ENCODE results near the gene ECHS1.
"Not testable (repeated sequence)": the region's sequence is repeated elsewhere in the genome, so short reads cannot be mapped to it uniquely, and the experiment has no call there.

The ECHS1 gene

DNA sequence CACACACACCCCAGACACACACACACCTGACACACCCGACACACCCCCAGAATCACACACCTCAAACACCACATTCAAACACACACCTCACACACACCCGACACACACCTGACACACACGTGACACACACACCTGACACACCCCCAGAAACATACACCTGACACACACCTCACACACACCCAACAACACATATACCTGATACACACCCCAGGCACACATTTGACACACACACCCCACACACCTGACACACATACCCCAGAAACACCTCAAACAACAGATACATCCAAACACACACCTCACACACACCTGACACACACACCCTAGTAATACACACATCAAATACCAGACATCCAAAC is 35.8 kb downstream of the ECHS1 start:
- no peak for DNase-seq

DNA sequence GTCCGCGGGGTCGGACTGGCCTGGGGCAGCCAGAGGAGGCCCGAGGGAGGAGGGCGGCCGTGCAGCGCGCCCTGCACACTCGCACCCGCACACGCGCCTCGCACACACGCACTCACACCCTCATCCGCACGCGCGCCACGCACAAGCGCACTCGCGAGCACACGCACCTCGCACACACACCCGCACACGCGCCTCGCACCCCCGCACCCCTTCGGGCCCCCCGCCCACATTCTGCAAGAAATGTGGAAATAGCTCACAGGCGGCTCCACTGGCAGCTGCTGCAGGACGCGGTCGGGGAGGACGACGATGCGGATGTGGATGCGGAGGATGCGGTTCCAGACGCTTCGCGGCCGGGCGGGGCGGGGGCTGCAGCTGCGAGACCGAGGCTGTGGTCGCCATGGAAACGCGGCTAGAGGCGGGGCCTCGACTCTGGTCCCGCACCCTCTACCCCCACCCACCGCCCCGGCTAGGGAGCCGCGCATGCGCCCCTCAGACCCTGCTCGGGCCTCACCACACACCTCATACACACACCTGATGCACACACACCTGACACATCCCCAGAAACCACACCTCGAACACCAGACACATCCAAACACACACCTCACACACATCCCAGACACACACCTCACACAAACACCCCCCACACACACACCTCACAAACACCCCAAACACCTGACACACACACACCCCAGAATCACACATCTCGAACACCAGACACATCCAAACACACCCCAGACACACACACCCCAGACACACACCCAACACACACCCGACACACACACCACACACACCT is 36.4 kb downstream of the ECHS1 start, which contains the start of gene CALY:
Gene CALY, minus strand, starts transcription at position 320 of the 793 bp plus-strand sequence. CDS start 7,907 bp downstream, outside the sequence.
- DNase-seq = peak; percentile 75

DNA sequence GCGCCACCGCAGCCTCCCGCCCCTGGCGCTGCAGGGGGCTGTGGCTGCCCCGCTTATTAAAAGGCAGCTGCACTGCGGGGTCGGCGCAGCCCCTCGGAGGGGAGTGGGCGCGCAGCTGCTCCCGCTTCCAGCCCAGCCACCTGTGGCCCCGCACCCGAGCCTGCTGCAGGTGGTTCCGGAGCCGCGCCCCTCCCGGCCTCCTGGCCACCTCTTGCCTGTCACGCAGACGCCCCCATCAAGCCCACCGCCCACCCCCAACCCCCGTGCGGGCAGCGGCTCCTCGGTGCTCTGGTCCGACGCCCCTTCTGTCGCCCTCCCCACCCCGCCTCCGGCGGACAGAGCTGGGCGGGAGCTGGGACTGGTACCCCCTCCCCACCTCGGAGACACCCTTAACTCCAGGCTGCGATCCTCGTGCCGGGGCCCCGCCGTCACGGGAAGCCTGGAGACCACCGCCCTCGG is 37.0 kb downstream of the ECHS1 start:
- no peak for DNase-seq

DNA sequence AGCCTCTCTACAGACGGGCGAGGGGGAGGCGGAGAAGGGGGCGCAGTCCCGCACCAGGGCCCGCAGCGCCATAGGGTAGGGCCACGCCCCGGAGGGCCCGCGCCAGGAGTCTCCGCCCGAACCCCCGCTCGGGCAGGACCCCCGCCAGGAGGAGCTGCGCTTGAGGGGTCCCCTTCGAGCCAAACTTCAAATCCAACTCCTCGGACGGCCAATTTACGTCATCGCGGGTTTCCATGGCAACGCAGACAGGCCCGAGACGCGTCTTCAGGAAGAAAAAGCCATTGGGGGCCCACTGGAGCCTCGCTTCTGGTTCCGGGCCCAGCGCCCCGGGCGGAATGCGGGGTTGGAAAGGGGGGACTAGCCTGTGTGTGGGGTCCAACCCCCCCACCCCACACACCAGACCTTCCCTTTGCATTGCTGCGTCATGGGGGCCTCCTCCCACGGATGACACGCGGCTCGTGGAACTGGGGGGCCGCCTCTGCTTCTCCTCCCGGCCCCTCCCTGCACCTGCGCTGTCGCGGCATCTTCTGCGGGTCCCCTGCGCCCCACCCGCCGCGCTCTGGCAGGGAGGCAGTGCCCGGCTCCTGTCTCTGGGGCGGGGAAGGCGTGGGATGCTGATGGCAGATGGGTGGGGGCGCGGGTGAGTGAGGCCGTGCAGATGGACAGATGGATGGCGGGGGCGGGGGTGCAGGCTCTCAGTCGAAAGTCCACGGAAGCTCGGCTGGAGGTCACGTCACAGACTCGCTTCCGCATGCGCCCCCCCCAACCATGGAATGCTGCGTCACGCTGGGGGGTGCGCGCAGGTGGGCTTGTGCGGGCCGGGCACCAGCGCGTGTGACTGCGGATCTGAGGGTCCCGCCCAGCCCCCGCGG is 37.7 kb downstream of the ECHS1 start:
- DNase-seq = peak; percentile 42

DNA sequence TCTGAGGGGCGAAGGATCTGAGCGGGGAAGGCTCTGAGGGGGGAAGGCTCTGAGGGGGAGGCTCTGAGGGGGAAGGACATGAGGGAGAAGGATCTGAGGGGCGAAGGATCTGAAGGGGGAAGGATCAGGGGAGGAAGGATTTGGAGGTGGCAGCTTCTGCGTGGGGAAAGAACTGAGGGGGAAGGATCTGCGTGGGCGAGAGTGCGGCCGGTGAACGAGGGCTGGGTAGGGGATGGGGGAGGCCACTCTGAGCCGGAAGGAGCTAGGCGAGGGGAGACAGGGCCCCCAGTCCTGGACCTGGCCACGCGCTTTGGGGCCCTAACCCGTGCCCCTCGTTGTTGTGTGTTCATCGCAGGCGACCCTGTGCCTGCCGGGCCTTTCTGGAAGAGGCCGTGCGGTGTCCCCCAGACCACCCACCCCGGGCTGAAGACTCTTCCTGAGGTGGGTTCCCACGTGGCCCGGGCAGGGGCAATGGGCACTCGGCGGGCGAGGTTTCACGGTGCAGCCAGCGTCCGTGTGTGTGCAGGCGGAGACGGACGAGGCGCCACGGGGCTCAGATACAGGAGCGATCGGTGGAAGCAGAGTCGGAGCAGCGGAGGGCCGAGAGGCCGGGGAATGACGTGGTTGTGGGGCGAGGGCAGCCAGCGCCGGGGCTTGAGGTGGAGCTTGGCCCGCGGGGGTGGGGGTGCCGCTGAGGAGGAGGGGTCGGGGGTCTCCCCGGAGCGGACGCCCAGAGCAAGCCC is 38.5 kb downstream of the ECHS1 start:
- DNase-seq = peak; percentile 22

DNA sequence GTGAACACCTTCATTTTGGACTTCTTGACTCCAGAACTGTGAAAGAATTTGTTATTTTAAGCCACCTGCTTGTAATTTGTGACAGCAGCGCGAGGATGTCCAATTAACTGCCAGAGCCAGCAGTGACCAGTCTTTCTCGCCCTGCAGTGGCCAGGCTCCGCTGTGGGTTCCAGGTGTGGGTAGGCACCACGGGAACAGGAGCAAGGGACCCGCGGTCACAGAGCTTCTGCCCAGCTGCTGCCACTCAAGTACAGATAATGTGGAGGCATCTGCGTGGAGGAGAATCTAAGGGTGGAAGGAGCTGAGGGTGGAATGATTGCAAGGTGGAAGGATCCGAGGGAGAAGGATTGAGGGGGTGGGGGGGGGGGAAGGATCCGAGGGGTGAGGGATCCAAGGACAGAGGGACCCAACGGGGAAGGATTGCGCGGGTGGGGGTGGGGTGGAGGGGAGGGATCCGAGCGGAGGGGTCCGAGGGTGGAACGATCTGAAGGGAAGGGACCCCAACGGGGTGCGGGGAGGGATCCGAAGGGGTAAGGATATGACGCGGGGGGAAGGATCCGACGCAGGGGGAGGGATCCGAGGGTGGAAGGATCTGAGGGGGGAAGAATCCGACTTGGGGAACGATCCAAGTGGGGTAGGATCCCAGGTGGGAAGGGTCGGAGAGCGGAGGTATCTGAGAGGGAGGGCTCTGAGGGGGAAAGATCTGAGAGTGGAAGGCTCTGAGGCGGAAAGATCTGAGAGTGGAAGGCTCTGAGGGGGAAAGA is 40.0 kb downstream of the ECHS1 start:
- no peak for DNase-seq

DNA sequence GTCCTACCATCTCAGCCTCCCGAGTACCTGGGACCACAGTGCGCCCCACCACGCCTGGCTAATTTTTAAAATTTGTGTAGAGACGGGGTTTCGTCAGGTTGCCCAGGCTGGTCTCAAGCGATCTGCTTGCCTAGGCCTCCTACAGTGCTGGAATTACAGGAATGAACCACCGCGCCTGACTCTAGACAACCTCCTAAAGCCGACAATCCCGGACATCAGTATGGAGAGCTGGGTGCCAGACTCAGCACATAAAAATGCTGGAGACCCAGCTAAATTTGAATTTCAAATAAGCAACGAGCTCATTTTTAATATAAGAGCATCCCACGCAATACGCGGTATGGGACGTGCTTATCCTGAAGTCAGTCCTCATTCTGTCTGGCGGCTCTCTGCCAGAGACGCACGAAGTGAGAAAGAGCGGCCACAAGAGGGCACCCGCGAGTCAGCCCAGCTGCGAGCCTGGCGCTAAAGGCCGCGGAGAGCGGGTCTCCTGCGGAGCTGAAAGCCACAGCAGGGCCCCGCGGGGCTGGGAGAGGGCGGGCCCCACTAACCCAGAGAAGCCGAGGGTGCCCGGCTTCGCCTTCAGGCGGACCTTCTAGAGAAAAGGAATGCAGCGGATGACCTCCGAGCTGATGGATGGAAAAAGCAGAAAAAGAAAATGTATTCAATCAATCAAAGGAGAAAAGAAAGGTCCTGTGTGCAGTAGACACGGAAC is 43.5 kb downstream of the ECHS1 start:
- peak; percentile 85 for DNase-seq

DNA sequence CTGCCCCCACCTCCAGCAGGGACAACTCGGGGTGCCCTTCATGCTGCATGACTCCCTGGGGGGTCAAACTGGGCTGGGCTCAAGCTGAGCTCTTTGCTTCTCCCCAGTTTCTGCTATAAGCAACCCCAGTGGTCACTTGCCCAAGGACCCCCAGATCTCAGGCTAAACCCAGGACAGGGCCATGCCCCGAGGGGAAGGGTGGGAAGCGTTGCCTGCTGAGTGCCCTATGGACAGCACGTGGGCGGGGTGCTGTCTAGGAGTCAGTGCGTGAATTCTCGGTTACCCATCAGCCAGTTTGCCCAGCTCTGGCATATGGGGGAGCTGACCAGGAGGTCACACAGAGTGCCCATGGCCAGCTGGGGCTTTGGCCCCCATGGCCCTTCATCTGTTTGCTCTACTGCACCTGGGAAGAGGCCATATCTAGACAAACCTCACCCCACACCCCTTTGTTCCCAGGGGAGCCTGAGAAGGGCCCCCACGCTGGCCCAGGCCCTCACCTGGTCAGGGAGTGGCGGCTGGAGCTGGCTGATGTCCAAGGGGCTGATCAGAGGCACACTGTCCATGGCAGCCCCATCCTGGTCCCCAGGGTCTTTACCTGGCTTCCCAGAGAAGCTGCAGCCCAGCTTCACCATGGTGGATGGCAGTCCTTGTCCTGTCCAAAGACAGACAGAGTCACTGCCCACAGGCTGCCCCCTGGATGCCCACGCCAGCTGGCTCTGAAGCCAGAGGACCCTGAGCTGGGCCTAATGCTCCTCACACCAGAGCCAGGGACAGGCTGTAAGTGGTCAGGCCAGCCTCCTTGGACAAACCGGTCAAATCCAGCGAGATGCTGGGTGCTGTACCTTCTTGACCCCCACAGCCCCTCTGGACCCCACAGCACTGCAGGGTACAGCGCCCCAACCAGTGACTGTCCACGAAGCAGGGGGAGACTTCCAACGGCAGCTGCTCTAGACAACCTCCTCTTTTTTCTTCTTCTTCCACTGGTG is 44.5 kb downstream of the ECHS1 start:
- no peak for DNase-seq

DNA sequence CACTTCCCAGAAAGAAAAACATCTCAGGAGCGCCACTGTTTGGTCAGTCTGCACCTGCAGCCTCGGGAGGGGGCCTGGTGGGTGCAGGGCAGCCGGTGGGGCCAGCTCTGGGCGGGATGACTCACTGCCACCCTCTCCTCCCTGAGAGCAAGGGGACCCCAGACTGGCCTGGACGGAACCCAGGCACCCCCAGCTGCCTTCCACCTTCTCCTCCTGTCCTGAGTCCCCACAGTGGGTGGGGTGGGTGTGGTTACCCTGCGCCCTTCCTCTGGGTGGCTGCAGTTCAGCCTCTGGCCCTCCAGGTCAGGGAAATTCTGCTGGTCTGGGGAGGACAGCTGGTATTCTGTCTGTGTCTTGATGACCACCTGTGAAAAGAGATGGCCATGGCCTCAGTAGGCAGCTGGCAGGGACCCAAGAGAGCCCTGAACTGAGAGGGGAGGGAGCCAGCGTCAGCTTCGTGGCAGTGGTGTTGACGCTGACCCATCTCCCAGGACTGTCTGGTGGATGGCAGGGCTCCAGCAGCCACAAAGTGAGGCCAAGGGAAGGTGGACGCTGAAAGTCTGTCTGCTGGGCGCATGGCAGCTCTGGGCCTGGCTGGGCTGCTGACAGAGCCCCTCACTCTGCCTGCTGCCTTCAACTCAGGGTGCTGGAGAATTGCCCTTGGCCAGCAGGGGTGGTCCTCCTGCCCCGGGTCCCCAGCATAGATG is 45.4 kb downstream of the ECHS1 start:
- DNase-seq = peak; percentile 76

DNA sequence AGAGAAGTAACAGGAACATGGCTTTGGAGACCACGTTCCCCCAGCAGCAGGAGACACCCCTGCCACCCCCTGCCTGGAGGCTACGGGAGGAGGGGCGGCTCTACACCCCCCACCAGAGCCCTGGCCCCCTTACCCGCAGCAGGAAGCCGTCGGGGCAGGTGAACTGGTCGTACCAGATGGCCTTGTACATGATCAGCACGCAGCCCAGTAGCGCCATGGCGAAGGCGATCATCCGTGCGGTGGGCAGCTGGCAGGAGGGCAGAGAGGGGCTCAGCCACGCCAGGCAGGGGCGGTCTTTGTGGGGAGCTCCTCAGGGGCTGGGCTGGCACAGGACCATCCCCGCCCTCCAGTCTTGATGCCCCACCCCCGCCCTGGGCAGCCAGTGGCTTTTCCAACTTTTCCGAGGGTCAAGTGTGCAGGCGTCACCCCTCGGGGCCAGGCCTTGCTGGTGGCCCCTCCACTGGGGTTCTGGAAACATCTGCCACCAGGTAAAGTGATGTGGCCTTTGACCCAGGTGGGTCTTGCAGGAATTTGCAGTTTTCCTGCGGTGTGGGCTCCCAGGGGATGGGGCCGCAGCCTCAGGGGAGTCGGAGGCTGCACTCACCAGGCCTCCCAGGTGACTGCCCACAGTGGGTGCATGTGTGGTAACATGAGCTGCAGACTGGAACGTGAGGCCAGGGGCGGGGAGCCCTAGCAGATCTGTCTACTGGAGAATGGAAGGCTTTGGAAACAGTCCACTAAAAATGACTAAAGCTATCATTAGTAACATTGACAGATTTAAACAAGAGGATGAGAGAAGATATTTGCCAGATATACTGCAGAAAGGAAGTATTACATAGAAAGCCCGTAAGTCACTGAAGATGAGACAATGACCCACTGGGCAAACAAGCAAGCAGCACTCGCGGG is 46.2 kb downstream of the ECHS1 start:
- peak; percentile 35 for DNase-seq

DNA sequence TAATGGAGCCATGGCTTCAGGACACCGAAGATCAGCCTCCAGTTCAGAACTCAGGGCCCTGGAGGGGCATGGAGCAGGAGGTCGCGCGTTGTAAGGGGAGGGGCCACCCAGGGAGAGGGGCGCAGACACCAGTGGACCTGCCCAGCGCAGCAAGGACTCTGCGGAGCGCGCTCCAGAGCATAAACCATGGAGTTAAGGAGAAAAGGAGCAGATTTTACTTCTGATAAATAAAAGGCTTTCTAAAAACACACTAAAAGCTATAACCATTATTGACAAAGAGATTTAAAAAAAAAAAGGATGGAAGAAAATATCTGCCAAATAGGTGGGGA is 47.0 kb downstream of the ECHS1 start:
- DNase-seq = peak; percentile 44

DNA sequence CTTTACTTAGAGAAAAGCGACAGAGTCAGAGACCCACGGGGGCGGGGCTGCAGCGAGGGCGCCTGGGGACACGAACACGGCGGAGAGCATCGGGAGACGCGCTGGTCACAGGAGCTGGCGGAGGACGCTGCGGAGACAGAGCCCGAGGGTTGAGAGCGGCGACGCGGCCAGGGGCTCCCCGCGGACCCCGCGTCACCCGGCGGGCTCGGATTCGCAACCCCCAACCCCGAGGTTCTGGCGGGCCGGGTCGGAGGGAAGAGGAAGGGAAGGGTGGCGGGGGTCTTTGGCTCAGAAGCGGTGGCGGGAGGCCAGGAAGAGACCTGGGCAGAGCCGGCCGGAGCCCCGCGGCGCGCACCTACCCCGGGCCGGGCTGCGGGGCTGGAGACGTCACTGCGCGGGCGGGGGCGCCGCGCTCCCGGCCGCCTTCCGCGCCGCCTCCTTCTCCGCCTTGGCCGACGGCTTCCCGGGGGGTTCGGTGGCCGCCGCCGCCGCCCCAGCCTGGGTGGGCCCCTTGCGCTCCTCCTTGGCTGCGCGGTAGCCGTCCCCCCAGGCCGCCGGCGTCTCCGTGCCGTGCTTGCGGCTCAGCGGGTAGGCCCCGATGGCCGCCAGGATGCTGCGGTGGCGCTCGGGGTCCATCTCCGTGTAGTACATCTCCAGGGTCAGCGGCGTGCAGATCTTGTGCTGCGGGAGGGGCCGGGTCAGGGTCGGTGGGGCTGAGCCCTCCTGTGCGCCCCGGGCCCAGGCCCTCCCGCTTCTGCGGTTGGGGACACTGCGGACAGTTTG is 47.5 kb downstream of the ECHS1 start:
- peak; percentile 44 for DNase-seq

DNA sequence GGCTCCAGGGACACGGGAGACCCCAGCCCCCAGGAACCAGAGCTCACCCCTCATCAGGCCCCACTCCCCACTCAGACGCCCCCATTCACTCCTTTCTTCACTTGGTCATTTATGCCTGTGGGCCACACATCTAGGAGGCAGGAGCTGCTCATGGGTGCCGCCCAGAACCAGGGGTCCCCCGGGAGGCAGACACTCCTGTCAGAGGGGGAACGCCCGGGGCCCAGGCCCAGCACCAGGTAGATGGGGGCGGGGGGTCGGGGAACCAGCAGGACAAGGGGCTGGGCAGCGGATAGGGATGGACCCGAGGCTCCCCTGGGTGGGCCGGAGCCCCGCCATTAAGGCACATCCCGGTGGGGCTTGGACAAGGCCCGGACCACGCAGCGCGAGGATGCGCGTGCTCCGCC is 48.3 kb downstream of the ECHS1 start:
- DNase-seq = peak; percentile 67

DNA sequence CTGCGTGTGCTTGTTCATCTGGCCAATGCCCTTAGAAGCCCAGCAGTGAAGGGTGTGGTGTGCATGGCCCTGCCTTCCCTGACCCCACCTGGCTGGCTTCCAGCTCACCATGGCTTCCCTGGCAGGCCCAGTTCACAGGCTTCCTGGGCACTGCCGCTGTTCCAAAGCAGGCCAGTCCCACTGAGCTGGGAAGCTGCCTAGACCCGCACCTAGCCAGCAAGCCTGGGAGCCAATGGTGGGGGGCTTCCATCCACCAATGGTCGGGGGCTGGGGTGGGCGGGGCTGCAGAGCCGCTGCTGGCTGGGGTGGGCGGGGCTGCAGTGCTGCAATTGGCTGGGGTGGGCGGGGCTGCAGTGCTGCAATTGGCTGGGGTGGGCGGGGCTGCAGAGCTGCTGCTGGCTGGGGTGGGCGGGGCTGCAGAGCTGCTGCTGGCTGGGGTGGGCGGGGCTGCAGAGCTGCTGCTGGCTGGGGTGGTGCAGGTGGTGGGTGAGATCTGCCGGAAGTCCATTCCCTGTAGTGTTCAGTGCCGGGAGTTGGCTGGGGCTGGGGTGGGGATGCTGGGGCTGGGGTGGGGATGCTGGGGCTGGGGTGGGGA is 48.9 kb downstream of the ECHS1 start:
- DNase-seq = peak; percentile 91

DNA sequence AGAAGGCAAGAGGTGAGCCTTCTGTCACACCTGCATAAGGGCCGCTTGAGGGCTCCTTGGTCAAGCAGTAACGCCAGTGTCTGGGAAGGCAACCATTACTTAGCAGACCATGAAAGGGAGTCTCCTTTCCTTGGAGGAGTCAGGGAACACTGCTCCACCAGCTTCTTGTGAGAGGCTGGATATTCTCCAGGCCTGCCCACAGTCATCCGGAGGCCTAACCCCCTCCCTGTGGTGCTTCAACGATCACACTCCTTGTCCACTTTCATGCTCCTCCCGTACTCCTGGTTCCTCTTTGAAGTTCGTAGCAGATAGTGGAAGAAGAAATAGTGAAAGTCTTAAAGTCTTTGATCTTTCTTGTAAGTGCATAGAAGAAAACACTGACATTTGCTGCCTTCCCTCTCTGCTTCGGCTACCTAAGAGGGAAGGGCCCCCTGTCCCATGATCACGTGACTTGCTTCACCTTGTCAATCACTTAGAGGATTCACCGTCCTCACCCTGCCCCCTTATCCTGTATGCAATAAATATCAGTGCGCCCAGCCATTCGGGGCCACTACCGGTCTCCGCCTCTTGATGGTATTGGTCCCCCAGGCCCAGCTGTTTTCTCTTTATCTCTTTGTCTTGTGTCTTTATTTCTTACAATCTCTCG is 51.0 kb downstream of the ECHS1 start:
- not testable (repeated sequence) for DNase-seq

DNA sequence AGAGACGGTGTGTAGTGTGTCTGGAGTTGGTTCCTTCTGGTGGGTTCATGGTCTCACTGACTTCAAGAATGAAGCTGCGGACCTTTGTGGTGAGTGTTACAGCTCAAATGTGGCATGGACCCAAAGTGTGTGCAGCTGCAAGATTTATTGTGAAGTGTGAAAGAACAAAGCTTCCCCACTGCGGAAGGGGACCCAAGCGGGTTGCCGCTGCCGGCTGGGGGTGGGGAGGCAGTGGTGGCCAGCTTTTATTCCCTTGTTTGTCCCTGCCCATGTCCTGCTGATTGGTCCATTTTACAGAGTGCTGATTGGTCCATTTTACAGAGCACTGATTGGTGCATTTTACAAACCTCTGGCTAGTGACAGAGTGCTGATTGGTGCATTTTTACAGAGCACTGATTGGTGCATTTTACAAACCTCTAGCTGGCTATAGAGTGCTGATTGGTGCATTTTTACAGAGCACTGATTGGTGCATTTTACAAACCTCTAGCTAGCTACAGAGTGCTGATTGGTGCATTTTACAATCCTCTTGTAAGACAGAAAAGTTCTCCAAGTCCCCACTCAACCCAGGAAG is 52.2 kb downstream of the ECHS1 start:
- DNase-seq = not testable (repeated sequence)
